Breast epithelium (tissue), 3 donors: ENCODE results near the gene CDYL.

Source experiments
- CTCF ChIP-seq, 3 donors: fragments of 450-650 bp; IDR thresholded peaks; one replicate each; pipeline ENCODE4 v1.5.1; 2016 to 2017; ENCODE audit warnings: antibody characterized with exemption in 3 of 3, mild to moderate bottlenecking in 3 of 3, moderate library complexity in 3 of 3
- POLR2AphosphoS5 ChIP-seq, 3 donors: sonication (generic); formaldehyde crosslinking; IDR thresholded peaks; one replicate each; pipeline ENCODE4 v1.6.1; 2017; ENCODE audit warnings: antibody characterized with exemption in 3 of 3

DNA sequence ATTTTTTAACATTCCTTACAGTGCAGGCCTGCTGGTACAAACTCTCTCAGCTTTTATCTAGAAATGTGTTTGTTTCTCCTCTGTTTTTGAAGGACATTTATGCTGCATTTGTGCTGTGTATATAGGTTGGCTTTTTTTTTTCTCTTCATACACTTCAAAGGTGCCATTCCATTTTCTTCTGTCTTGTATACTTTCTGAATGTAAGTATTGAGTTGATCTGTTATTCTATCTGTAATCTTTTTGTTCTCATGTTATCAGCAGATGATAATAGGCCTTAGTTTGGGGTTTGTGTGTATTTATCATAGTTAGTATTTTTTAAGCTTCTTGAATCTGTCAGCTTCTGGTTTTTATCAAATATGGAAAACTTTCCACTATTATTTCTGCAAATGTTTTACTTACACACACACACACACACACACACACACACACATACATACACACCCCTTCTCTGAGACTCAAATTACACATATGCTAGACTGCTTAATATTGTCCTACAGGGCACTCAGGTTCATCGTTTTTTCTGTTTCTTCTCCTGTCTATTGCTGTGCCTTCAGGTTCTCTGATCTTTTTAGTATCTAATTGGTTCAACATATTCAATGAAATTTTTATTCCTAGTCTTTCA is 153.0 kb downstream of the CDYL start:
- TF ChIP-seq CTCF (IDR thresholded peaks at IDR 0.05): no peak
- no peak for TF ChIP-seq POLR2AphosphoS5 (IDR thresholded peaks at IDR 0.05)
